Measurements from ENCODE around the gene BTBD16. TPM values are rescaled to one million over a fixed set of nuclear protein-coding genes. Genes with fewer than 3 reads are reported as not detected.

The BTBD16 gene
- total RNA-seq, 1 donor from 2014 or later = not detected

- H3K4me1 ChIP-seq = peaks cover 10 to 14% of the 10 kb centered on the region in 2 donors
- H3K27ac ChIP-seq = no peak overlapping the region
- no peak overlapping the region for H3K4me3 ChIP-seq
- no peaks in the 10 kb centered on the region for H3K27me3 ChIP-seq
- intact Hi-C loops (cut with DNase I) = no loop called here
- H3K9me3 ChIP-seq = no peaks in the 10 kb centered on the region
- H3K36me3 ChIP-seq = no peaks in the 10 kb centered on the region
- DNase-seq (ENCODE audit: low spot score in 2 of 2) = no peak
- TF ChIP-seq CTCF (IDR thresholded peaks at IDR 0.05) = no peak
Measured at GRCh38 chr10:122311716-122312115, 40.6 kb downstream of the BTBD16 start.

GRCh38 chr10:122316224-122316884 lies 45.3 kb downstream of the BTBD16 start:
- Histone ChIP-seq H3K36me3 (no peaks in the 10 kb centered on the region), H3K27me3 (no peaks in the 10 kb centered on the region), H3K9me3 (peaks cover 0 to 14% of the 10 kb centered on the region in 2 donors), H3K4me1 (no peaks in the 10 kb centered on the region), H3K27ac (no peak overlapping the region), H3K4me3 (no peak overlapping the region)
- intact Hi-C loops (cut with DNase I) = no loop called here
- no peak for TF ChIP-seq CTCF (IDR thresholded peaks at IDR 0.05)
- DNase-seq (ENCODE audit: low spot score in 2 of 2) = no peak

- Histone ChIP-seq H3K27ac (no peak overlapping the region), H3K36me3 (no peaks in the 10 kb centered on the region), H3K27me3 (no peaks in the 10 kb centered on the region), H3K4me1 (no peaks in the 10 kb centered on the region), H3K4me3 (no peak overlapping the region), H3K9me3 (peaks cover 0 to 14% of the 10 kb centered on the region in 2 donors)
- no peak for DNase-seq (ENCODE audit: low spot score in 2 of 2)
- intact Hi-C loops (cut with DNase I) = no loop called here
- no peak for TF ChIP-seq CTCF (IDR thresholded peaks at IDR 0.05)
Measured at GRCh38 chr10:122321960-122322359, 50.9 kb downstream of the BTBD16 start.

- Histone ChIP-seq H3K4me3 (no peak overlapping the region), H3K36me3 (no peaks in the 10 kb centered on the region), H3K27ac (no peak overlapping the region), H3K27me3 (no peaks in the 10 kb centered on the region), H3K9me3 (peaks cover 0 to 14% of the 10 kb centered on the region in 2 donors), H3K4me1 (no peaks in the 10 kb centered on the region)
- intact Hi-C loops (cut with DNase I) = no loop called here
- no peak for TF ChIP-seq CTCF (IDR thresholded peaks at IDR 0.05)
- no peak for DNase-seq (ENCODE audit: low spot score in 2 of 2)
Measured at GRCh38 chr10:122323189-122323588, 52.1 kb downstream of the BTBD16 start.

- DNase-seq (ENCODE audit: low spot score in 2 of 2) = peak in 1 of 2 donors; percentile 30
- no peak for TF ChIP-seq CTCF (IDR thresholded peaks at IDR 0.05)
- H3K27ac ChIP-seq = no peak overlapping the region
Measured at GRCh38 chr10:122323941-122324675, 53.0 kb downstream of the BTBD16 start.

More at GRCh38 chr10:122323941-122324675, 53.0 kb downstream of the BTBD16 start:
- Histone ChIP-seq H3K27me3 (no peaks in the 10 kb centered on the region), H3K9me3 (peaks cover 0 to 14% of the 10 kb centered on the region in 2 donors), H3K4me3 (no peak overlapping the region), H3K36me3 (no peaks in the 10 kb centered on the region), H3K4me1 (no peaks in the 10 kb centered on the region)
- intact Hi-C loops (cut with DNase I) = loop anchor here (1.0 kb wide), 1 partner anchor 16 kb away; no protein-coding TSS in a partner anchor
